Measurements from ENCODE around the gene BFSP1. TPM values are rescaled to one million over a fixed set of nuclear protein-coding genes. Genes with fewer than 3 reads are reported as not detected.

Gene BFSP1
- total RNA-seq, 1 experiment from 2014 or later: 3.1 TPM

Other genes with a start within 250 kb of the BFSP1 start
- gene DSTN, start 38.7 kb upstream of the BFSP1 start, total RNA-seq (2014; rRNA removed; shearing (Covaris generic)): 112 and 126 TPM in 2 replicates
- gene RRBP1, start 150.9 kb upstream of the BFSP1 start, total RNA-seq (2014; rRNA removed; shearing (Covaris generic)): 79.2 and 83.1 TPM in 2 replicates
- not detected in 2 replicates for gene BANF2, start 168.6 kb upstream of the BFSP1 start, total RNA-seq (2014; rRNA removed; shearing (Covaris generic))

Data from H7 (cell line).